HL-60/S4 treated with phorbol 12-myristate 13-acetate at 8.2 ng/mL for 4 days and 3 days (cell line): Measurements from ENCODE around the gene CENPI.
"Not testable (repeated sequence)": the region's sequence is repeated elsewhere in the genome, so short reads cannot be mapped to it uniquely, and the experiment has no call there.

ENCODE experiments used
- in situ Hi-C: fragments of 300-500 bp; cut with MboI; formaldehyde crosslinking; loops from 2 replicates; pipeline ENCODE4 v1.15.0; 2022; ENCODE audit warnings: low sequenced_read_pairs

Gene CENPI, protein sequence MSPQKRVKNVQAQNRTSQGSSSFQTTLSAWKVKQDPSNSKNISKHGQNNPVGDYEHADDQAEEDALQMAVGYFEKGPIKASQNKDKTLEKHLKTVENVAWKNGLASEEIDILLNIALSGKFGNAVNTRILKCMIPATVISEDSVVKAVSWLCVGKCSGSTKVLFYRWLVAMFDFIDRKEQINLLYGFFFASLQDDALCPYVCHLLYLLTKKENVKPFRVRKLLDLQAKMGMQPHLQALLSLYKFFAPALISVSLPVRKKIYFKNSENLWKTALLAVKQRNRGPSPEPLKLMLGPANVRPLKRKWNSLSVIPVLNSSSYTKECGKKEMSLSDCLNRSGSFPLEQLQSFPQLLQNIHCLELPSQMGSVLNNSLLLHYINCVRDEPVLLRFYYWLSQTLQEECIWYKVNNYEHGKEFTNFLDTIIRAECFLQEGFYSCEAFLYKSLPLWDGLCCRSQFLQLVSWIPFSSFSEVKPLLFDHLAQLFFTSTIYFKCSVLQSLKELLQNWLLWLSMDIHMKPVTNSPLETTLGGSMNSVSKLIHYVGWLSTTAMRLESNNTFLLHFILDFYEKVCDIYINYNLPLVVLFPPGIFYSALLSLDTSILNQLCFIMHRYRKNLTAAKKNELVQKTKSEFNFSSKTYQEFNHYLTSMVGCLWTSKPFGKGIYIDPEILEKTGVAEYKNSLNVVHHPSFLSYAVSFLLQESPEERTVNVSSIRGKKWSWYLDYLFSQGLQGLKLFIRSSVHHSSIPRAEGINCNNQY

GRCh38 chrX:101097546-101098453 is at the start of gene CENPI:
CENPI (plus strand) TSS chrX:101098204; CDS start chrX:101101071, 2,867 bp downstream.
- in situ Hi-C loops: no loop called here

DNA sequence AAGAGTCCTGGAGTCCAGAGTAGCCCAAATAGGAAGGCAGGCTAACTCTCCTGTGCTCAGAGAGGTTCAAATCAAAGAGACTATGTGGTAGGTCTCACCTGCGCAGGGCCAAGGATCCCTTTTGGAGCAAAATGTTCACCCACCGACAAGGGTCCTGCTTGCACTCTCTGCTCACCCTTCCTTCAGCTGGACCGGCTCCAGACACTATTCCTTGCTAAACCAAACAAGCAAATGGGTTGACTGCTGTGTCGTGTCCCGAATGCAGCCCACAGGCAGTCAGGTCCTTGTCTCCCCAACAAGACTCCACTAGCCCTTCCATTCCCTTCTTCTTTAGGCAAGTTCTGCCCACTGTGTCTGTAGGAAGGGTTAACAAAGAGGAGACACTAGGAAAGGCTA is 46.9 kb upstream of the CENPI start:
- in situ Hi-C loops: no loop called here

- in situ Hi-C loops: no loop called here
Measured at GRCh38 chrX:101051549-101052302, 46.3 kb upstream of the CENPI start, which contains the start of gene TRMT2B. TRMT2B (minus strand) TSS chrX:101052111; CDS start chrX:101042289, 9,822 bp downstream.

GRCh38 chrX:101056551-101056950 is 41.5 kb upstream of the CENPI start:
- in situ Hi-C loops: not testable (repeated sequence)

DNA sequence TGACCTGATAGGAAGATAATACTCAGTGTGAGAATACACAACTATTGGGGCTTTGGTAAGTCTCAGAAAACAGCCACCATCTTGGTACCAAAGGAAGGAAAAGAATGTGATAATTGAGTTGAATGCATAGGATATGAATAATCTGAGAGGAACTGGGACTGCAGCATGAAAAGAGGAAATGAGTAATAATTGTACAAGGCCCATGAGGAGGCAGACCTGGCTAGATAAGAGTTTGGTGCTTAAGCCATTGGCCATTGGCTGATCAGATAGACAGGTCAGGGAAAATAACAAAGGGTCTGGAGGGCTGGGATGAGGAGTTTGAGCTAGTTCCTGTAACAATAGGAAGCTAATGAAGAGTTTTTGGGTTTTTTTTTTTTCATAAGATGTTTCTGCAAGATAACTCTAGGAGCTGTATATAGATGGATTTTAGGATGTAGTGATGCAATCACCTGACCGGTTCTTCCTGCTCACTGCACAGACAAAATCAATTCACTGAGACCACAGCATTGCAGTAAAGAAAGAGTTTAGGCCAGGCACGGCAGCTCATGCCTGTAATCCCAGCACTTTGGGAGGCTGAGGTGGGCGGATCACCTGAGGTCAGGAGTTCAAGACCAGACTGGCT is 40.8 kb upstream of the CENPI start:
- in situ Hi-C loops: no loop called here

GRCh38 chrX:101062176-101062575 is 35.8 kb upstream of the CENPI start:
- in situ Hi-C loops: no loop called here

DNA sequence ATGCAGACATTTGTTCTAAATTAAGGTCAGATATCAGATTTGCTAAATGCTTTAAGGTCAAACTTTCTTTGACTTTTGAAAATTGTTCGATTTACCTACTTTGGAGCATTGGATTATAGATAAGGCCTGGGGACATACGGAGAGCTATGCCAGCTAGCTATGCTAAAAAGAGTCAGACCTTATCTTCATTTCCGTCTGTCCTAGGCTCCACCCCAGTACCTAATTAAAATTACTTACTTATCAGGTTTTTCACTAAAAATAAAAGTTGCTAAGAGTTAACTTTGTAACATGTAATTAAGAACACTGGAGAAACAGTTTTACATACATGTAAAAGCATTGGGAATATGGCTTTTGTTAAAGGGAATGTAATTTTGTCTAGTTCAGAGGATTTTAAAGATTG is 26.4 kb upstream of the CENPI start:
- in situ Hi-C loops: no loop called here

GRCh38 chrX:101078716-101079598 is 19.0 kb upstream of the CENPI start, which contains the start of gene TMEM35A:
TMEM35A (plus strand) TSS chrX:101078879; CDS start chrX:101079003, 124 bp downstream.
- in situ Hi-C loops: no loop called here

DNA sequence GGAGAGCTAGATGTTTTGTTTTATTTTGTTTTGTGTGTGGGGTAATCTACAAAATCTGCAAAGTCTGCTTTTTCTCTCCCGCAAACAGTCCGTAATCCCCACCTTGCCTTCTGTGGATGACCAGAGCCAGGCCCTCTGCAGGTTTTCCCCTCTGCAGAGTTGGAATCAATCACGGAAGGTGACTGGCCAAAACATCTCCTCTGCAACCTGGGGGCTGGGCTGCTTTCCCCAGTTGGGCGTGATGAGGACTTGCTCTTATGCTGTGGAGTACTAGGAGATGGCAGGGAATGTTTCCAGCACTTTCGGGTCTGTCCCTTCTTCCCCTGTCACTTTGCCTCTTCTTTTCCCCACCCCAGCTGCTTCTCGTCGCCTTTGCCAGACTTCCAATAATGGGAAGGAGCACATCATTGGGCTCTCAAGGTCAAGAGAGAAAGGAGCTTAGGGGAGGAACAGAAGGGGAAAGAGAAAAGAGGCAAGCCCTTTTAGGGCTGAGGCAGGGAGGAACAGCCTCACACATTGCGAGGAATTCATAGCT is 18.2 kb upstream of the CENPI start:
- in situ Hi-C loops: no loop called here

GRCh38 chrX:101080326-101081124 is 17.5 kb upstream of the CENPI start:
- in situ Hi-C loops: no loop called here

GRCh38 chrX:101081231-101081630 is 16.8 kb upstream of the CENPI start:
- in situ Hi-C loops: no loop called here

DNA sequence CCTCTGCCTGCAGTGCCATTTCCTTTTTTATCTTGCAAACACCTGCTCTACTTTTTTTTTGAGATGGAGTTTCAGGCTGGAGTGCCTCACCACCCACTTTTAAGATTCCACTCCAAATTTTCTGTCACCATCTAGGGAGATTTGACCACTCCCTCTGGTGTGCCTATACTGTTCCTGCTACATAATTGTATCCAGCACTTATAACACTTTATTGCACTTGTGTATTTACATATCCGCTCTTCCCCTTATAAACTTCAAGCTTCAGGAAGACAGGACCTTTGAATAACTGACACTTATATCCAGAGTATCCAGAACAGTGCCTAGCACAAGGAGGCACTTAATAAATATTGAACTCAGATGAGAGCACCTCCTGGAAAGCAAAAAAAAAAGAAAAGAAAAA is 6.2 kb upstream of the CENPI start:
- in situ Hi-C loops: no loop called here

- in situ Hi-C loops: no loop called here
Measured at GRCh38 chrX:101108284-101108683, 10.3 kb downstream of the CENPI start.

DNA sequence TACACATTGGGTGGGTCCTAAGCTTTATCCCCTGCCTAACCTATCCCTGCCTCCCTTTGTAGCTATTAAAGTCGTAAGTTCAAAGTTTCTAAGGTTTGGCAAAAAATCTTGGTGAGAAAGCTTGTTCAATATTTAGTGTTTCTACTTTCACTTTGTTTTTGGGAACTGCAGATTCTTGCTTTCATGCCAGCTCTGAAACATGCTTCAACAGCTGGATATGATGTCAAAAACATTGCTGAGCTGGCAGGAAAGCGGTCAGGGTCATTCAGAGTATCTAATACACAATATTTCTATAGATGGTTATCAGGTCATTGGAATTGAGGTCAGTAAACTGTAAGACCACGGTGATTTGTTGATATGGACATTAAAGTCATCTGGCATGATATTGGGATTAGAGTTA is 19.7 kb downstream of the CENPI start:
- in situ Hi-C loops: no loop called here

DNA sequence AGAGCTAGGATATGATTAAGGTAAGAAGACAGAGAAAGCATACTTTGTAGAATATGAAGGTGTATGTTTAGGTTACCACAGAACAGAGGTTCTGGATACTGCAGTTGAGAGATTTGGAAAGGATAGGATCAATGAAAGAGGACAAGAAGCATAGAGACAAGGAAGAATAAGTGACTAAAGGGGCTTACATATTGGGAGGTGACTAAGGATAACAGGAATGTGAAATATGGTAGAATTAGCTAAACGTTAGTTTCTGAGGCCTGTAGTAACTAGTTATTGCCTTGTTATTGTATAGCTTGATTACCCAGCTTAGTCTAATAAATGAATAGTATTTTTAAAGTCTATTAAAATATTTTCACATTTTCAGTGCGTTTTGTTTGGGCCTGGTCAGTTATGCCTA is 38.2 kb downstream of the CENPI start:
- in situ Hi-C loops: no loop called here
